RCC 7860 (cell line): Measurements from ENCODE around the gene RASEF.

Experiments
- DNase-seq: peaks from one replicate; pipeline ENCODE4 v3.0.0-alpha.2; 2015; ENCODE audit warnings: low spot score
- FAIRE-seq: peaks from 2 replicates; lab custom pipeline; 2012; peaks lifted over from hg19 to GRCh38; lab: Jason Lieb, UNC

Gene RASEF

GRCh38 chr9:83059417-83059816 lies 3.5 kb downstream of the RASEF start:
- DNase-seq (no peak), FAIRE-seq (no peak)

GRCh38 chr9:83056911-83057310 lies 6.0 kb downstream of the RASEF start:
- no peak for FAIRE-seq

GRCh38 chr9:83056174-83056573 lies 6.8 kb downstream of the RASEF start:
- DNase-seq: no peak
- no peak for FAIRE-seq

More at GRCh38 chr9:83056911-83057310, 6.0 kb downstream of the RASEF start:
- no peak for DNase-seq

- peak; percentile 91 for DNase-seq
- peak; percentile 97 for FAIRE-seq
Observed at GRCh38 chr9:83047839-83048775, 14.8 kb downstream of the RASEF start.

- FAIRE-seq: peak; percentile 5
Observed at GRCh38 chr9:83043597-83043996, 19.3 kb downstream of the RASEF start.

GRCh38 chr9:83041771-83042170 lies 21.2 kb downstream of the RASEF start:
- DNase-seq: peak; percentile 51
- FAIRE-seq: peak; percentile 93

More at GRCh38 chr9:83043597-83043996, 19.3 kb downstream of the RASEF start:
- no peak for DNase-seq

- FAIRE-seq (no peak), DNase-seq (no peak)
Observed at GRCh38 chr9:83039303-83039702, 23.6 kb downstream of the RASEF start.

- FAIRE-seq (no peak), DNase-seq (no peak)
Observed at GRCh38 chr9:83036043-83036442, 26.9 kb downstream of the RASEF start.

GRCh38 chr9:83035143-83035542 lies 27.8 kb downstream of the RASEF start:
- FAIRE-seq: no peak
- no peak for DNase-seq

- DNase-seq: peak; percentile 85
- peak; percentile 94 for FAIRE-seq
Observed at GRCh38 chr9:83034587-83034986, 28.4 kb downstream of the RASEF start.

GRCh38 chr9:83034026-83034425 lies 28.9 kb downstream of the RASEF start:
- DNase-seq (no peak), FAIRE-seq (no peak)

GRCh38 chr9:83032065-83032625 lies 30.8 kb downstream of the RASEF start:
- DNase-seq (no peak), FAIRE-seq (no peak)

GRCh38 chr9:83030391-83031107 lies 32.4 kb downstream of the RASEF start:
- DNase-seq: no peak
- no peak for FAIRE-seq

- DNase-seq: peak; percentile 70
- FAIRE-seq: peak; percentile 90
Observed at GRCh38 chr9:83029531-83030137, 33.3 kb downstream of the RASEF start.

GRCh38 chr9:83027153-83027891 lies 35.6 kb downstream of the RASEF start:
- DNase-seq (peak; percentile 93), FAIRE-seq (peak; percentile 99)

GRCh38 chr9:83024506-83025125 lies 38.3 kb downstream of the RASEF start:
- FAIRE-seq (no peak), DNase-seq (no peak)

- FAIRE-seq: peak; percentile 60
Observed at GRCh38 chr9:83023151-83023550, 39.8 kb downstream of the RASEF start.

GRCh38 chr9:83020864-83021263 lies 42.1 kb downstream of the RASEF start:
- FAIRE-seq (no peak), DNase-seq (no peak)

More at GRCh38 chr9:83023151-83023550, 39.8 kb downstream of the RASEF start:
- DNase-seq: no peak

- FAIRE-seq (no peak), DNase-seq (no peak)
Observed at GRCh38 chr9:83020327-83020726, 42.6 kb downstream of the RASEF start.

GRCh38 chr9:83019246-83019645 lies 43.7 kb downstream of the RASEF start:
- DNase-seq: no peak
- FAIRE-seq: no peak
